HepG2 (cell line): ENCODE results near the gene PDCD11. TPM values are rescaled to one million over a fixed set of nuclear protein-coding genes. Genes with fewer than 3 reads are reported as not detected.

ENCODE experiments used
- ARNT ChIP-seq: fragments of 450-650 bp; IDR thresholded peaks from 2 replicates; pipeline ENCODE4 v1.6.1; 2017
- ATF7 ChIP-seq, 2 experiments: fragments of 450-650 bp in 1 of 2; sonication (generic) in 1 of 2; formaldehyde crosslinking in 1 of 2; IDR thresholded peaks; 2 replicates each; pipeline versions ENCODE4 v1.4.0 to v1.6.1; 2016 to 2020; ENCODE audit warnings: antibody characterized with exemption in 1 of 2, mild to moderate bottlenecking in 1 of 2, missing genetic modification reagents in 1 of 2
- DNMT1 ChIP-seq: sonication (generic); formaldehyde crosslinking; IDR thresholded peaks from 2 replicates; pipeline ENCODE4 v1.5.1; 2020; ENCODE audit warnings: mild to moderate bottlenecking, missing genetic modification reagents
- RCOR2 ChIP-seq: IDR thresholded peaks from 2 replicates; pipeline ENCODE4 v1.6.1; 2016; ENCODE audit warnings: missing biosample characterization, missing genetic modification reagents
- SETDB1 ChIP-seq: sonication (generic); formaldehyde crosslinking; IDR thresholded peaks from 2 replicates; pipeline ENCODE4 v1.5.1; 2020; ENCODE audit warnings: missing genetic modification reagents, mild to moderate bottlenecking, borderline replicate concordance
- SMARCC2 ChIP-seq: fragments of 450-650 bp; IDR thresholded peaks from 2 replicates; pipeline ENCODE4 v1.6.1; 2017; ENCODE audit warnings: antibody characterized with exemption, mild to moderate bottlenecking
- WIZ ChIP-seq: sonication (generic); formaldehyde crosslinking; IDR thresholded peaks from 2 replicates; pipeline ENCODE4 v1.5.1; 2020; ENCODE audit warnings: mild to moderate bottlenecking, missing genetic modification reagents
- ZMYM4 ChIP-seq: sonication (generic); formaldehyde crosslinking; IDR thresholded peaks from 2 replicates; pipeline ENCODE4 v1.8.1; 2023; ENCODE audit warnings: mild to moderate bottlenecking, missing genetic modification reagents
- ZNF207 ChIP-seq: fragments of 450-650 bp; IDR thresholded peaks from 2 replicates; pipeline ENCODE4 v1.6.1; 2016; ENCODE audit warnings: antibody characterized with exemption, borderline replicate concordance
- ZNF441 ChIP-seq: sonication (generic); formaldehyde crosslinking; IDR thresholded peaks from 2 replicates; pipeline ENCODE4 v1.7.0; 2021; ENCODE audit warnings: missing genetic modification reagents, borderline replicate concordance
- ZNF619 ChIP-seq: sonication (generic); formaldehyde crosslinking; IDR thresholded peaks from 2 replicates; pipeline ENCODE4 v1.4.0; 2020; ENCODE audit warnings: mild to moderate bottlenecking, missing genetic modification reagents
- polyA plus RNA-seq, 8 experiments: library from polyadenylated mRNA; depleted of rRNA in 3 of 8; stranded (reverse) in 7 of 8; unstranded in 1 of 8; fragments of >200 nt; fragmentation: Illumina TruSeq in 4 of 8; extraction: Trizol in 4 of 8; gene quantifications; 2 replicates each; pipeline versions ENCODE4 v1.2.1 to v1.2.3, GENCODE V29; 2011 to 2016; ENCODE audit warnings: low read depth in 4 of 8, missing spikeins in 1 of 8, mixed read lengths in 1 of 8; ENCODE audit not compliant: insufficient read depth in 1 of 8
- total RNA-seq, 5 experiments: library from RNA; depleted of rRNA; stranded (reverse); fragments of >200 nt; fragmentation: Illumina TruSeq; extraction: Trizol; gene quantifications; 2 replicates each; pipeline ENCODE4 v1.2.3, GENCODE V29; 2016; ENCODE audit warnings: low read depth in 1 of 5
- TF ChIP-seq, protein P1 (sequence below): sonication (generic); formaldehyde crosslinking; conservative IDR thresholded peaks from 2 replicates; pipeline ENCODE4 v1.4.0; 2020; ENCODE audit warnings: missing genetic modification reagents
- TF ChIP-seq, protein P2 (sequence below): sonication (generic); formaldehyde crosslinking; IDR thresholded peaks from 2 replicates; pipeline ENCODE4 v1.4.0; 2020; ENCODE audit warnings: mild to moderate bottlenecking, missing genetic modification reagents
- TF ChIP-seq, protein P3 (sequence below), 2 experiments: IDR thresholded peaks; 2 replicates each; pipeline ENCODE4 v1.6.1; 2011 to 2012; ENCODE audit warnings: low read length in 2 of 2, borderline replicate concordance in 1 of 2, low read depth in 1 of 2, mild to moderate bottlenecking in 1 of 2, moderate library complexity in 1 of 2
- TF ChIP-seq, protein P4 (sequence below): IDR thresholded peaks from 2 replicates; pipeline ENCODE4 v1.6.1; 2012; ENCODE audit warnings: low read length, improper control_type of control experiment
- TF ChIP-seq, protein P5 (sequence below): IDR thresholded peaks from 2 replicates; pipeline ENCODE4 v1.6.1; 2012; ENCODE audit warnings: inconsistent platforms
- TF ChIP-seq, protein P6 (sequence below): sonication (generic); formaldehyde crosslinking; IDR thresholded peaks from 2 replicates; pipeline ENCODE4 v1.5.0; 2020; ENCODE audit warnings: mild to moderate bottlenecking, missing genetic modification reagents

PDCD11 gene
- total and polyA plus RNA-seq, 2 of the 13 experiments (the other 11 are each of a cell fraction or from before 2014, with no cell fraction given): 12.8 to 52.8 TPM

DNA sequence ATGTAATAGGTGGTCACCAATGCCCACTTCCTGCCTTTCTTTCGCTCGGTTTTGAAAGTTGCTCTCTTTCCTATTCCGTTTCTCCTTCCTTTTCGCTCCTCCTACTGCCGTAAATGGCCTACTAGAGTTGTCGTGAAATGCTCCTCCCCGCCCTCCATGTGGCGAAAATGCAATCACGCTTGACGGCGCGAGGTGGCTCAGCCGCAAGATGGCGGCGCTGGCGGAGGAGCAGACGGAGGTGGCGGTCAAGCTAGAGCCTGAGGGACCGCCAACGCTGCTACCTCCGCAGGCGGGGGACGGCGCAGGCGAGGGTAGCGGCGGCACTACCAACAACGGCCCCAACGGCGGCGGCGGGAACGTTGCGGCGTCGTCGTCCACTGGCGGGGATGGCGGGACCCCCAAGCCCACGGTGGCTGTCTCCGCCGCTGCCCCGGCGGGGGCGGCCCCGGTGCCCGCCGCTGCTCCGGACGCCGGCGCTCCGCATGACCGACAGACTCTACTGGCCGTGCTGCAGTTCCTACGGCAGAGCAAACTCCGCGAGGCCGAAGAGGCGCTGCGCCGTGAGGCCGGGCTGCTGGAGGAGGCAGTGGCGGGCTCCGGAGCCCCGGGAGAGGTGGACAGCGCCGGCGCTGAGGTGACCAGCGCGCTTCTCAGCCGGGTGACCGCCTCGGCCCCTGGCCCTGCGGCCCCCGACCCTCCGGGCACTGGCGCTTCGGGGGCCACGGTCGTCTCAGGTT, 28.5 kb upstream of the PDCD11 start, which contains the start of gene TAF5 (continued):
- TF ChIP-seq, protein P1, sequence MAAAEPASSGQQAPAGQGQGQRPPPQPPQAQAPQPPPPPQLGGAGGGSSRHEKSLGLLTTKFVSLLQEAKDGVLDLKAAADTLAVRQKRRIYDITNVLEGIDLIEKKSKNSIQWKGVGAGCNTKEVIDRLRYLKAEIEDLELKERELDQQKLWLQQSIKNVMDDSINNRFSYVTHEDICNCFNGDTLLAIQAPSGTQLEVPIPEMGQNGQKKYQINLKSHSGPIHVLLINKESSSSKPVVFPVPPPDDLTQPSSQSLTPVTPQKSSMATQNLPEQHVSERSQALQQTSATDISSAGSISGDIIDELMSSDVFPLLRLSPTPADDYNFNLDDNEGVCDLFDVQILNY (CRISPR knock-in tag): no peak; the same call in 1 of the 2 replicates
- no peak for TF ChIP-seq SETDB1 (CRISPR knock-in tag)
- TF ChIP-seq, protein P2, sequence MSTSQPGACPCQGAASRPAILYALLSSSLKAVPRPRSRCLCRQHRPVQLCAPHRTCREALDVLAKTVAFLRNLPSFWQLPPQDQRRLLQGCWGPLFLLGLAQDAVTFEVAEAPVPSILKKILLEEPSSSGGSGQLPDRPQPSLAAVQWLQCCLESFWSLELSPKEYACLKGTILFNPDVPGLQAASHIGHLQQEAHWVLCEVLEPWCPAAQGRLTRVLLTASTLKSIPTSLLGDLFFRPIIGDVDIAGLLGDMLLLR: peak; percentile 79
- TF ChIP-seq, protein P3, sequence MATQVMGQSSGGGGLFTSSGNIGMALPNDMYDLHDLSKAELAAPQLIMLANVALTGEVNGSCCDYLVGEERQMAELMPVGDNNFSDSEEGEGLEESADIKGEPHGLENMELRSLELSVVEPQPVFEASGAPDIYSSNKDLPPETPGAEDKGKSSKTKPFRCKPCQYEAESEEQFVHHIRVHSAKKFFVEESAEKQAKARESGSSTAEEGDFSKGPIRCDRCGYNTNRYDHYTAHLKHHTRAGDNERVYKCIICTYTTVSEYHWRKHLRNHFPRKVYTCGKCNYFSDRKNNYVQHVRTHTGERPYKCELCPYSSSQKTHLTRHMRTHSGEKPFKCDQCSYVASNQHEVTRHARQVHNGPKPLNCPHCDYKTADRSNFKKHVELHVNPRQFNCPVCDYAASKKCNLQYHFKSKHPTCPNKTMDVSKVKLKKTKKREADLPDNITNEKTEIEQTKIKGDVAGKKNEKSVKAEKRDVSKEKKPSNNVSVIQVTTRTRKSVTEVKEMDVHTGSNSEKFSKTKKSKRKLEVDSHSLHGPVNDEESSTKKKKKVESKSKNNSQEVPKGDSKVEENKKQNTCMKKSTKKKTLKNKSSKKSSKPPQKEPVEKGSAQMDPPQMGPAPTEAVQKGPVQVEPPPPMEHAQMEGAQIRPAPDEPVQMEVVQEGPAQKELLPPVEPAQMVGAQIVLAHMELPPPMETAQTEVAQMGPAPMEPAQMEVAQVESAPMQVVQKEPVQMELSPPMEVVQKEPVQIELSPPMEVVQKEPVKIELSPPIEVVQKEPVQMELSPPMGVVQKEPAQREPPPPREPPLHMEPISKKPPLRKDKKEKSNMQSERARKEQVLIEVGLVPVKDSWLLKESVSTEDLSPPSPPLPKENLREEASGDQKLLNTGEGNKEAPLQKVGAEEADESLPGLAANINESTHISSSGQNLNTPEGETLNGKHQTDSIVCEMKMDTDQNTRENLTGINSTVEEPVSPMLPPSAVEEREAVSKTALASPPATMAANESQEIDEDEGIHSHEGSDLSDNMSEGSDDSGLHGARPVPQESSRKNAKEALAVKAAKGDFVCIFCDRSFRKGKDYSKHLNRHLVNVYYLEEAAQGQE (IDR thresholded peaks at IDR 0.05; ENCODE audit: borderline replicate concordance in 1 of 2, low read depth in 1 of 2, low read length in 2 of 2): peak in 1 of 2 experiments; percentile 85; a peak in 2 of 4 replicates
- peak; percentile 95; the same call in 1 of the 2 replicates for TF ChIP-seq DNMT1 (CRISPR knock-in tag)
- no peak for TF ChIP-seq ARNT
- TF ChIP-seq WIZ (CRISPR knock-in tag): peak; percentile 89
- TF ChIP-seq, protein P4, sequence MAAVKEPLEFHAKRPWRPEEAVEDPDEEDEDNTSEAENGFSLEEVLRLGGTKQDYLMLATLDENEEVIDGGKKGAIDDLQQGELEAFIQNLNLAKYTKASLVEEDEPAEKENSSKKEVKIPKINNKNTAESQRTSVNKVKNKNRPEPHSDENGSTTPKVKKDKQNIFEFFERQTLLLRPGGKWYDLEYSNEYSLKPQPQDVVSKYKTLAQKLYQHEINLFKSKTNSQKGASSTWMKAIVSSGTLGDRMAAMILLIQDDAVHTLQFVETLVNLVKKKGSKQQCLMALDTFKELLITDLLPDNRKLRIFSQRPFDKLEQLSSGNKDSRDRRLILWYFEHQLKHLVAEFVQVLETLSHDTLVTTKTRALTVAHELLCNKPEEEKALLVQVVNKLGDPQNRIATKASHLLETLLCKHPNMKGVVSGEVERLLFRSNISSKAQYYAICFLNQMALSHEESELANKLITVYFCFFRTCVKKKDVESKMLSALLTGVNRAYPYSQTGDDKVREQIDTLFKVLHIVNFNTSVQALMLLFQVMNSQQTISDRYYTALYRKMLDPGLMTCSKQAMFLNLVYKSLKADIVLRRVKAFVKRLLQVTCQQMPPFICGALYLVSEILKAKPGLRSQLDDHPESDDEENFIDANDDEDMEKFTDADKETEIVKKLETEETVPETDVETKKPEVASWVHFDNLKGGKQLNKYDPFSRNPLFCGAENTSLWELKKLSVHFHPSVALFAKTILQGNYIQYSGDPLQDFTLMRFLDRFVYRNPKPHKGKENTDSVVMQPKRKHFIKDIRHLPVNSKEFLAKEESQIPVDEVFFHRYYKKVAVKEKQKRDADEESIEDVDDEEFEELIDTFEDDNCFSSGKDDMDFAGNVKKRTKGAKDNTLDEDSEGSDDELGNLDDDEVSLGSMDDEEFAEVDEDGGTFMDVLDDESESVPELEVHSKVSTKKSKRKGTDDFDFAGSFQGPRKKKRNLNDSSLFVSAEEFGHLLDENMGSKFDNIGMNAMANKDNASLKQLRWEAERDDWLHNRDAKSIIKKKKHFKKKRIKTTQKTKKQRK: no peak
- TF ChIP-seq ZMYM4 (CRISPR knock-in tag): peak; percentile 94
- no peak for TF ChIP-seq ATF7 (IDR thresholded peaks at IDR 0.05)
- no peak for TF ChIP-seq ATF7 (CRISPR knock-in tag; IDR thresholded peaks at IDR 0.05)
- TF ChIP-seq, protein P5, sequence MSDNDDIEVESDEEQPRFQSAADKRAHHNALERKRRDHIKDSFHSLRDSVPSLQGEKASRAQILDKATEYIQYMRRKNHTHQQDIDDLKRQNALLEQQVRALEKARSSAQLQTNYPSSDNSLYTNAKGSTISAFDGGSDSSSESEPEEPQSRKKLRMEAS: peak; percentile 77
- peak; percentile 51; the same call in 1 of the 2 replicates for TF ChIP-seq ZNF619
- no peak for TF ChIP-seq RCOR2 (CRISPR knock-in tag)
- TF ChIP-seq, protein P6, sequence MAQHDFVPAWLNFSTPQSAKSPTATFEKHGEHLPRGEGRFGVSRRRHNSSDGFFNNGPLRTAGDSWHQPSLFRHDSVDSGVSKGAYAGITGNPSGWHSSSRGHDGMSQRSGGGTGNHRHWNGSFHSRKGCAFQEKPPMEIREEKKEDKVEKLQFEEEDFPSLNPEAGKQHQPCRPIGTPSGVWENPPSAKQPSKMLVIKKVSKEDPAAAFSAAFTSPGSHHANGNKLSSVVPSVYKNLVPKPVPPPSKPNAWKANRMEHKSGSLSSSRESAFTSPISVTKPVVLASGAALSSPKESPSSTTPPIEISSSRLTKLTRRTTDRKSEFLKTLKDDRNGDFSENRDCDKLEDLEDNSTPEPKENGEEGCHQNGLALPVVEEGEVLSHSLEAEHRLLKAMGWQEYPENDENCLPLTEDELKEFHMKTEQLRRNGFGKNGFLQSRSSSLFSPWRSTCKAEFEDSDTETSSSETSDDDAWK (CRISPR knock-in tag): no peak
- TF ChIP-seq ZNF207: no peak
- no peak for TF ChIP-seq SMARCC2
- TF ChIP-seq ZNF441 (CRISPR knock-in tag): peak; percentile 76; the same call in 1 of the 2 replicates
